Stomach smooth muscle (tissue), 2 donors: ENCODE data around the gene KATNAL1.

Source experiments
- H3K27ac ChIP-seq: one replicate; pipeline ENCODE4 v1.7.0; 2013; ENCODE audit warnings: mild to moderate bottlenecking, low read length, inconsistent platforms
- H3K27me3 ChIP-seq, 2 donors: one replicate each; pipeline ENCODE4 v1.7.0; 2013; ENCODE audit warnings: low read length in 2 of 2; ENCODE audit not compliant: insufficient read depth in 2 of 2, control insufficient read depth in 1 of 2
- H3K36me3 ChIP-seq, 2 donors: one replicate each; pipeline ENCODE4 v1.7.0; 2013; ENCODE audit warnings: low read length in 2 of 2; ENCODE audit not compliant: control insufficient read depth in 2 of 2, insufficient read depth in 2 of 2
- H3K4me1 ChIP-seq: one replicate; pipeline ENCODE4 v1.7.0; 2013; ENCODE audit warnings: low read length; ENCODE audit not compliant: control insufficient read depth, insufficient read depth
- H3K4me3 ChIP-seq, 2 donors: one replicate each; pipeline ENCODE4 v1.7.0; 2013; ENCODE audit warnings: low read length in 2 of 2
- H3K9ac ChIP-seq, 2 donors: one replicate each; pipeline ENCODE4 v1.7.0; 2013; ENCODE audit warnings: low read length in 2 of 2, mild to moderate bottlenecking in 1 of 2
- H3K9me3 ChIP-seq, 2 donors: one replicate each; pipeline ENCODE4 v1.7.0; 2013; ENCODE audit warnings: low read length in 2 of 2; ENCODE audit not compliant: control insufficient read depth in 2 of 2
- donor health status: healthy.
- donor health status: Pancreatic carcinoma.

KATNAL1 gene

GRCh38 chr13:30341815-30342570 is 34.6 kb upstream of the KATNAL1 start:
- Histone ChIP-seq H3K36me3 (no peaks in the 10 kb centered on the region), H3K27ac (peak overlapping the region; percentile 71), H3K9me3 (no peaks in the 10 kb centered on the region), H3K4me1 (peaks cover 37% of the 10 kb centered on the region), H3K4me3 (no peak overlapping the region), H3K27me3 (no peaks in the 10 kb centered on the region), H3K9ac (peak overlapping the region in 1 of 2 donors; percentile 47)

GRCh38 chr13:30340331-30341250 is 33.2 kb upstream of the KATNAL1 start:
- peak overlapping the region; percentile 35 to 42 for H3K4me3 ChIP-seq
- peak overlapping the region in 1 of 2 donors; percentile 47 for H3K9ac ChIP-seq
- no peaks in the 10 kb centered on the region for H3K27me3 ChIP-seq
- H3K27ac ChIP-seq, result peak overlapping the region; percentile 53
- H3K4me1 ChIP-seq, result peaks cover 32% of the 10 kb centered on the region
- no peaks in the 10 kb centered on the region for H3K36me3 ChIP-seq
- H3K9me3 ChIP-seq, result no peaks in the 10 kb centered on the region

GRCh38 chr13:30339738-30340330 is 32.5 kb upstream of the KATNAL1 start:
- Histone ChIP-seq H3K36me3 (no peaks in the 10 kb centered on the region), H3K27me3 (no peaks in the 10 kb centered on the region), H3K9me3 (no peaks in the 10 kb centered on the region), H3K4me3 (peak overlapping the region in 1 of 2 donors; percentile 35), H3K27ac (peak overlapping the region; percentile 53), H3K4me1 (peaks cover 32% of the 10 kb centered on the region), H3K9ac (peak overlapping the region in 1 of 2 donors; percentile 21)

GRCh38 chr13:30338952-30339351 is 31.6 kb upstream of the KATNAL1 start:
- no peak overlapping the region for H3K4me3 ChIP-seq

DNA sequence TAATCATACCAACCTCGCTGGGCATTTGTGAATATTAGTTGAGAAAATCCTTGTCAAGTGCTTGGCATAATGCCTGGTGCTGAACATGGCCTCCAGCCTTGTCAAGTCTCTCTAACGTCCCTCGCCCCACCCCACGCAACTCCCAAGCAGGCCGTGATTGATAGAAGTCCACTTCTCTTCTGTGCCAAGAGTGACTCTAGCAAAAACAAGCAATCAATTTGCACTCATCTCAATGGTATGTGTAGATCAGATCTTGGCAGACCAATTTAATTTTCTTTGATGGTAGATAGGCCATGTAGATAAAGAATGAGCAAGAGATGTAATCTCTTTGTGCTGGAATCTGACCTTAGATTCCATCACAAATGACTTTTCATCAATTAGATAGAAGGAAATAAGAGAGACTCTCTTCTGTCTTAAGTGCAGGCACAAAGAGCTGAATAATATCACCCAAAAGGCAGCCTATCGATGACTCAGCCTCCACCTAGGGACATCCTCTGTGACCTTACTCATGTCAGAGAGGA is 31.0 kb upstream of the KATNAL1 start:
- no peak overlapping the region for H3K9ac ChIP-seq
- no peak overlapping the region for H3K4me3 ChIP-seq
- no peaks in the 10 kb centered on the region for H3K9me3 ChIP-seq
- H3K4me1 ChIP-seq, result peaks cover 32% of the 10 kb centered on the region
- H3K36me3 ChIP-seq, result no peaks in the 10 kb centered on the region
- H3K27ac ChIP-seq, result no peak overlapping the region
- H3K27me3 ChIP-seq, result no peaks in the 10 kb centered on the region

More at GRCh38 chr13:30338952-30339351, 31.6 kb upstream of the KATNAL1 start:
- H3K36me3 ChIP-seq, result no peaks in the 10 kb centered on the region
- H3K9ac ChIP-seq, result no peak overlapping the region
- H3K27ac ChIP-seq, result no peak overlapping the region
- no peaks in the 10 kb centered on the region for H3K27me3 ChIP-seq
- peaks cover 32% of the 10 kb centered on the region for H3K4me1 ChIP-seq
- no peaks in the 10 kb centered on the region for H3K9me3 ChIP-seq

DNA sequence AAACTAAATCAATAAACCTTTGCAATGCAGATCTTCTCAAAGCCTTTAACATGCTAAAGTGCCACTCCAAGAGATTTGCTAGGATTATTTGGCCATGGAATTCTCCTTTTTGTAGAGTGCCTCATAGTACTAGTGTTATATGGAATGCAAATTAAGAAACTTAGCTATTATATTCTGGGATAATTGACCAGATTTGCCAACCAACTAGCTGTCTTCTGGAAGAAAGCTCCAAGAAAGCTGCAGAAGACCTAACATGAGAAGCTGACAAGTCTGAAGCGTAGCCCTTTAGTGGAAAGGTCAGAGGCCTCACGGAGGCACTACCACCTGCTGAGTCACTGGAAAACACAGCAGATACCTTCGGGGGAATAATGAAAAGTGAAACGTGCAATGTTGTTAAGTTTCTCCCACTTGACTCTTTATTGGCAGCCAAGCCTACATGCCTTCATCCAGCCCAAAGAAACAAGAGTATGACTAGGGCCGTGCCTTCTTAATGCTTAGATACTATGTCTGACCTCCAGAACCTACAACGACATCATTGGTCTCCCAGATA is 29.8 kb upstream of the KATNAL1 start:
- no peak overlapping the region for H3K4me3 ChIP-seq
- H3K27me3 ChIP-seq, result no peaks in the 10 kb centered on the region
- no peak overlapping the region for H3K27ac ChIP-seq
- no peaks in the 10 kb centered on the region for H3K36me3 ChIP-seq
- H3K9ac ChIP-seq, result no peak overlapping the region
- no peaks in the 10 kb centered on the region for H3K9me3 ChIP-seq
- peaks cover 28% of the 10 kb centered on the region for H3K4me1 ChIP-seq

DNA sequence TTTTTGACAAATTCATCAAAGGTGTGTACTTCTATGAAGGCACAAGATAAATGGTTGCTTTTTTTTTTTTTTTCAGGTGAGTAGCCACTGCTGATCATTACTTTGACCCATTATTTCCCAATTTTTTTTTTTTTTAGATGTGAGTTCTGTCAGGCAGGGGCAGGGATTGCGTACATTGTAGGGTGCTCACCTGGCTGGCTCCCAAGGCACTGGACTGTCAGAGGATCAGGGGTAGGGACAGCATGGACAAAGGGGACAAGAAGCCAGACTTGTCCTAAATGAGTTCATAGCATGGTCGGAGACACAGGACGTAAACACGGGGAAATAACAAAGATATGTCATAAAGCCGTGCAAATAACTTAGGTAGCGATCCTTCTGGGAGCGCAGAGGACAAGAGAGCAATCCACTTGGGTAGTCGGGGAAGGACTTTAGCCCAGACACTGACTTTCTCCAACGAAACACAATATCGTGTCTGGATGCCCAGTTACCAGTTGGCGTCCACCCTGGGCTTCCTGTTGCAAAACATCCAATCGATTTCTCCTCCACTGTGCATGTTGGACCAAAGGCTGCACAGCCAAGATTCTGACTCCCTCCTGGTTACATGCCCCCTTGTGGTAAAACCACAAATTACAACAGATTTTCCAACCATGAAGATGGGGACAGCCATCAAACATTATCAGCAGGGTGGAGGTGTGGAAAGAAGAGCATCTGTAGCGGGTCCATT is 27.5 kb upstream of the KATNAL1 start:
- Histone ChIP-seq H3K4me3 (no peak overlapping the region), H3K4me1 (peaks cover 11% of the 10 kb centered on the region)

GRCh38 chr13:30333616-30334015 is 26.3 kb upstream of the KATNAL1 start:
- Histone ChIP-seq H3K27ac (no peak overlapping the region), H3K36me3 (no peaks in the 10 kb centered on the region), H3K9ac (no peak overlapping the region), H3K27me3 (no peaks in the 10 kb centered on the region), H3K4me3 (no peak overlapping the region), H3K4me1 (peaks cover 4% of the 10 kb centered on the region), H3K9me3 (no peaks in the 10 kb centered on the region)

More for the DNA sequence above, 27.5 kb upstream of the KATNAL1 start:
- H3K27me3 ChIP-seq, result no peaks in the 10 kb centered on the region
- H3K36me3 ChIP-seq, result no peaks in the 10 kb centered on the region
- H3K9me3 ChIP-seq, result no peaks in the 10 kb centered on the region
- no peak overlapping the region for H3K9ac ChIP-seq
- no peak overlapping the region for H3K27ac ChIP-seq

- H3K9ac ChIP-seq, result peak overlapping the region in 1 of 2 donors; percentile 2
- no peaks in the 10 kb centered on the region for H3K27me3 ChIP-seq
- H3K27ac ChIP-seq, result no peak overlapping the region
- H3K4me3 ChIP-seq, result no peak overlapping the region
- no peaks in the 10 kb centered on the region for H3K36me3 ChIP-seq
- H3K4me1 ChIP-seq, result peaks cover 4% of the 10 kb centered on the region
- H3K9me3 ChIP-seq, result no peaks in the 10 kb centered on the region
Measured at GRCh38 chr13:30332456-30333143, 25.2 kb upstream of the KATNAL1 start.
